Upper lobe of left lung (tissue), 4 donors: ENCODE measurements around the gene CCDC178.

ENCODE experiments used
- EP300 ChIP-seq, 4 donors: sonication (generic); formaldehyde crosslinking; IDR thresholded peaks; one replicate each; pipeline ENCODE4 v1.5.1; 2017; ENCODE audit warnings: antibody characterized with exemption in 4 of 4, control low read depth in 2 of 4
- POLR2A ChIP-seq, 4 donors: fragments of 450-650 bp; IDR thresholded peaks; one replicate each; pipeline ENCODE4 v1.5.1; 2016 to 2017; ENCODE audit warnings: antibody characterized with exemption in 4 of 4, mild to moderate bottlenecking in 2 of 4
- POLR2AphosphoS5 ChIP-seq, 2 donors: sonication (generic); formaldehyde crosslinking; IDR thresholded peaks; one replicate each; pipeline ENCODE4 v1.5.1; 2017; ENCODE audit warnings: antibody characterized with exemption in 2 of 2
- TF ChIP-seq, protein P1 (sequence below), 6 experiments: fragments of 450-650 bp in 4 of 6; fragments of 200-600 bp in 2 of 6; sonication (generic) in 2 of 6; IDR thresholded peaks; one replicate each; pipeline ENCODE4 v1.5.1; 2016 to 2019; ENCODE audit warnings: antibody characterized with exemption in 6 of 6

GRCh38 chr18:32937597-32937996 is 502.9 kb downstream of the CCDC178 start:
- TF ChIP-seq, protein P1, sequence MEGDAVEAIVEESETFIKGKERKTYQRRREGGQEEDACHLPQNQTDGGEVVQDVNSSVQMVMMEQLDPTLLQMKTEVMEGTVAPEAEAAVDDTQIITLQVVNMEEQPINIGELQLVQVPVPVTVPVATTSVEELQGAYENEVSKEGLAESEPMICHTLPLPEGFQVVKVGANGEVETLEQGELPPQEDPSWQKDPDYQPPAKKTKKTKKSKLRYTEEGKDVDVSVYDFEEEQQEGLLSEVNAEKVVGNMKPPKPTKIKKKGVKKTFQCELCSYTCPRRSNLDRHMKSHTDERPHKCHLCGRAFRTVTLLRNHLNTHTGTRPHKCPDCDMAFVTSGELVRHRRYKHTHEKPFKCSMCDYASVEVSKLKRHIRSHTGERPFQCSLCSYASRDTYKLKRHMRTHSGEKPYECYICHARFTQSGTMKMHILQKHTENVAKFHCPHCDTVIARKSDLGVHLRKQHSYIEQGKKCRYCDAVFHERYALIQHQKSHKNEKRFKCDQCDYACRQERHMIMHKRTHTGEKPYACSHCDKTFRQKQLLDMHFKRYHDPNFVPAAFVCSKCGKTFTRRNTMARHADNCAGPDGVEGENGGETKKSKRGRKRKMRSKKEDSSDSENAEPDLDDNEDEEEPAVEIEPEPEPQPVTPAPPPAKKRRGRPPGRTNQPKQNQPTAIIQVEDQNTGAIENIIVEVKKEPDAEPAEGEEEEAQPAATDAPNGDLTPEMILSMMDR (IDR thresholded peaks at IDR 0.05) = no peak
- TF ChIP-seq POLR2A (IDR thresholded peaks at IDR 0.05) (no peak), POLR2AphosphoS5 (IDR thresholded peaks at IDR 0.05) (no peak), EP300 (IDR thresholded peaks at IDR 0.05) (no peak)
